ENCODE results near the gene PRKG1. TPM values are rescaled to one million over a fixed set of nuclear protein-coding genes. Genes with fewer than 3 reads are reported as not detected.

Gene PRKG1
- polyA plus RNA-seq, 1 donor = 12.0 TPM

- Histone ChIP-seq H3K27ac (ENCODE audit: low read length) (no peak overlapping the region), H3K4me3 (ENCODE audit: low read length) (no peak overlapping the region), H3K4me1 (ENCODE audit: control insufficient read depth, insufficient read depth, low read length) (no peaks in the 10 kb centered on the region), H3K36me3 (ENCODE audit: control insufficient read depth, insufficient read depth, low read length) (no peaks in the 10 kb centered on the region), H3K9me3 (ENCODE audit: control insufficient read depth, low read depth, low read length) (no peaks in the 10 kb centered on the region), H3K27me3 (ENCODE audit: control insufficient read depth, insufficient read depth, low read length) (no peaks in the 10 kb centered on the region)
- DNase-seq = no peak
These were observed 806.9 kb downstream of the PRKG1 start for GRCh38 chr10:51881213-51881612.

GRCh38 chr10:51886438-51887068 lies 812.3 kb downstream of the PRKG1 start:
- 50% methylated on average over 1 of the region's 4 CpGs for WGBS (ENCODE audit: insufficient coverage, low lambda C conversion rate)
- H3K9me3 ChIP-seq (ENCODE audit: control insufficient read depth, low read depth, low read length) = no peaks in the 10 kb centered on the region
- H3K4me1 ChIP-seq (ENCODE audit: control insufficient read depth, insufficient read depth, low read length) = no peaks in the 10 kb centered on the region
- DNase-seq = no peak
- no peaks in the 10 kb centered on the region for H3K27me3 ChIP-seq (ENCODE audit: control insufficient read depth, insufficient read depth, low read length)
- H3K27ac ChIP-seq (ENCODE audit: low read length) = no peak overlapping the region
- H3K36me3 ChIP-seq (ENCODE audit: control insufficient read depth, insufficient read depth, low read length) = no peaks in the 10 kb centered on the region
- H3K4me3 ChIP-seq (ENCODE audit: low read length) = no peak overlapping the region

GRCh38 chr10:51888263-51888662 lies 814.0 kb downstream of the PRKG1 start:
- H3K4me1 ChIP-seq (ENCODE audit: control insufficient read depth, insufficient read depth, low read length) = no peaks in the 10 kb centered on the region
- no peak overlapping the region for H3K27ac ChIP-seq (ENCODE audit: low read length)
- DNase-seq = no peak
- H3K36me3 ChIP-seq (ENCODE audit: control insufficient read depth, insufficient read depth, low read length) = no peaks in the 10 kb centered on the region
- no peaks in the 10 kb centered on the region for H3K27me3 ChIP-seq (ENCODE audit: control insufficient read depth, insufficient read depth, low read length)
- no peaks in the 10 kb centered on the region for H3K9me3 ChIP-seq (ENCODE audit: control insufficient read depth, low read depth, low read length)
- no peak overlapping the region for H3K4me3 ChIP-seq (ENCODE audit: low read length)

- H3K9me3 ChIP-seq (ENCODE audit: control insufficient read depth, low read depth, low read length) = no peaks in the 10 kb centered on the region
- DNase-seq = no peak
- H3K36me3 ChIP-seq (ENCODE audit: control insufficient read depth, insufficient read depth, low read length) = no peaks in the 10 kb centered on the region
- no peak overlapping the region for H3K27ac ChIP-seq (ENCODE audit: low read length)
- WGBS (ENCODE audit: insufficient coverage, low lambda C conversion rate) = 83% methylated on average over 1 of the region's 1 CpG
- H3K27me3 ChIP-seq (ENCODE audit: control insufficient read depth, insufficient read depth, low read length) = no peaks in the 10 kb centered on the region
- no peaks in the 10 kb centered on the region for H3K4me1 ChIP-seq (ENCODE audit: control insufficient read depth, insufficient read depth, low read length)
- H3K4me3 ChIP-seq (ENCODE audit: low read length) = no peak overlapping the region
These were observed 818.0 kb downstream of the PRKG1 start for GRCh38 chr10:51892313-51892712.

- H3K4me3 ChIP-seq (ENCODE audit: low read length) = no peak overlapping the region
- no peaks in the 10 kb centered on the region for H3K4me1 ChIP-seq (ENCODE audit: control insufficient read depth, insufficient read depth, low read length)
- H3K27ac ChIP-seq (ENCODE audit: low read length) = no peak overlapping the region
- no peaks in the 10 kb centered on the region for H3K9me3 ChIP-seq (ENCODE audit: control insufficient read depth, low read depth, low read length)
- H3K36me3 ChIP-seq (ENCODE audit: control insufficient read depth, insufficient read depth, low read length) = no peaks in the 10 kb centered on the region
- DNase-seq = no peak
- H3K27me3 ChIP-seq (ENCODE audit: control insufficient read depth, insufficient read depth, low read length) = no peaks in the 10 kb centered on the region
- 83% methylated on average over 1 of the region's 1 CpG for WGBS (ENCODE audit: insufficient coverage, low lambda C conversion rate)
These were observed 818.8 kb downstream of the PRKG1 start for GRCh38 chr10:51892965-51893658.

GRCh38 chr10:51894771-51895578 lies 820.7 kb downstream of the PRKG1 start:
- no peak overlapping the region for H3K4me3 ChIP-seq (ENCODE audit: low read length)
- H3K4me1 ChIP-seq (ENCODE audit: control insufficient read depth, insufficient read depth, low read length) = no peaks in the 10 kb centered on the region
- H3K27ac ChIP-seq (ENCODE audit: low read length) = no peak overlapping the region
- WGBS (ENCODE audit: insufficient coverage, low lambda C conversion rate) = 71% methylated on average over 1 of the region's 5 CpGs
- H3K9me3 ChIP-seq (ENCODE audit: control insufficient read depth, low read depth, low read length) = no peaks in the 10 kb centered on the region
- DNase-seq = no peak
- no peaks in the 10 kb centered on the region for H3K36me3 ChIP-seq (ENCODE audit: control insufficient read depth, insufficient read depth, low read length)
- H3K27me3 ChIP-seq (ENCODE audit: control insufficient read depth, insufficient read depth, low read length) = no peaks in the 10 kb centered on the region

- H3K36me3 ChIP-seq (ENCODE audit: control insufficient read depth, insufficient read depth, low read length) = no peaks in the 10 kb centered on the region
- no peaks in the 10 kb centered on the region for H3K4me1 ChIP-seq (ENCODE audit: control insufficient read depth, insufficient read depth, low read length)
- no peak overlapping the region for H3K4me3 ChIP-seq (ENCODE audit: low read length)
- no peaks in the 10 kb centered on the region for H3K27me3 ChIP-seq (ENCODE audit: control insufficient read depth, insufficient read depth, low read length)
- no peak overlapping the region for H3K27ac ChIP-seq (ENCODE audit: low read length)
- DNase-seq = no peak
- WGBS (ENCODE audit: insufficient coverage, low lambda C conversion rate) = 100% methylated on average over 1 of the region's 1 CpG
- no peaks in the 10 kb centered on the region for H3K9me3 ChIP-seq (ENCODE audit: control insufficient read depth, low read depth, low read length)
These were observed 822.6 kb downstream of the PRKG1 start for GRCh38 chr10:51896849-51897248.

- no peak overlapping the region for H3K4me3 ChIP-seq (ENCODE audit: low read length)
- H3K36me3 ChIP-seq (ENCODE audit: control insufficient read depth, insufficient read depth, low read length) = no peaks in the 10 kb centered on the region
- H3K9me3 ChIP-seq (ENCODE audit: control insufficient read depth, low read depth, low read length) = no peaks in the 10 kb centered on the region
- H3K27ac ChIP-seq (ENCODE audit: low read length) = no peak overlapping the region
- 80% methylated on average over 1 of the region's 1 CpG for WGBS (ENCODE audit: insufficient coverage, low lambda C conversion rate)
- no peaks in the 10 kb centered on the region for H3K27me3 ChIP-seq (ENCODE audit: control insufficient read depth, insufficient read depth, low read length)
- no peak for DNase-seq
- H3K4me1 ChIP-seq (ENCODE audit: control insufficient read depth, insufficient read depth, low read length) = no peaks in the 10 kb centered on the region
These were observed 823.3 kb downstream of the PRKG1 start for GRCh38 chr10:51897560-51897959.

GRCh38 chr10:51900180-51900579 lies 825.9 kb downstream of the PRKG1 start:
- Histone ChIP-seq H3K4me1 (ENCODE audit: control insufficient read depth, insufficient read depth, low read length) (no peaks in the 10 kb centered on the region), H3K27ac (ENCODE audit: low read length) (no peak overlapping the region), H3K36me3 (ENCODE audit: control insufficient read depth, insufficient read depth, low read length) (no peaks in the 10 kb centered on the region), H3K27me3 (ENCODE audit: control insufficient read depth, insufficient read depth, low read length) (no peaks in the 10 kb centered on the region), H3K4me3 (ENCODE audit: low read length) (no peak overlapping the region), H3K9me3 (ENCODE audit: control insufficient read depth, low read depth, low read length) (no peaks in the 10 kb centered on the region)
- no CpG with 5 or more reads among the region's 1 CpG for WGBS (ENCODE audit: insufficient coverage, low lambda C conversion rate)
- no peak for DNase-seq

GRCh38 chr10:51903675-51904074 lies 829.4 kb downstream of the PRKG1 start:
- DNase-seq = no peak
- no peak overlapping the region for H3K27ac ChIP-seq (ENCODE audit: low read length)
- H3K4me1 ChIP-seq (ENCODE audit: control insufficient read depth, insufficient read depth, low read length) = no peaks in the 10 kb centered on the region
- no peaks in the 10 kb centered on the region for H3K36me3 ChIP-seq (ENCODE audit: control insufficient read depth, insufficient read depth, low read length)
- H3K4me3 ChIP-seq (ENCODE audit: low read length) = no peak overlapping the region
- H3K9me3 ChIP-seq (ENCODE audit: control insufficient read depth, low read depth, low read length) = no peaks in the 10 kb centered on the region
- no peaks in the 10 kb centered on the region for H3K27me3 ChIP-seq (ENCODE audit: control insufficient read depth, insufficient read depth, low read length)
- WGBS (ENCODE audit: insufficient coverage, low lambda C conversion rate) = 40% methylated on average over 1 of the region's 1 CpG

Data from large intestine (tissue), 3 donors.